Activated T-cell treated with anti-CD3 and anti-CD28 coated beads, Interleukin-2, amount 50 U/mL, for 48 hours (primary cell): ENCODE data around the gene DENND11.
A peak's percentile ranks its signal among the peaks of the same experiment; 100 is the strongest.
"Not testable (repeated sequence)": the region's sequence is repeated elsewhere in the genome, so short reads cannot be mapped to it uniquely, and the experiment has no call there.

Source experiments
- DNase-seq, 2 experiments: peaks; one replicate each; pipeline ENCODE4 v3.0.0-alpha.2; 2020

DENND11 gene

GRCh38 chr7:141706239-141707064 lies 4.5 kb upstream of the DENND11 start:
- no peak for DNase-seq

DNA sequence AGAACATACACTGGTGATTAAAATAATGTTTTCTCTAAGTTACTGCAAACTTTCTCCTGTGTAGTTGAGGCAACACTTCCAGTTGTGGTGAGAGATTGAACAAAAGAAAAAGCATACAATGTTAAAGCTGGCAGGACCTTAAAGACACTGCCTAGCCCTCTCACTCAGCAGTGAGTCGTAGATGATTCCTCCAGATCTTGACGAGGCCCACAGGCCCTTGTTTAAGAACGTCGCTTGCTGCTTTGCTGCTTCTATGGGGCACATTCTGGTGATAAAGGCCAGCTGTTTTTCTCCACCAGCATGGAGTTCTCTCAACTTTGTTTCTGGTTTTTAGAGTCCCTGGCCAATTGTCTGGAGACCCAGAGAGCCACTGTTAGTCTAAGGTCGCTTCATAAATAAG lies 2.8 kb upstream of the DENND11 start:
- no peak for DNase-seq

GRCh38 chr7:141704112-141704511 lies 2.1 kb upstream of the DENND11 start:
- DNase-seq: no peak

- DNase-seq: no peak
These were observed 926 bp upstream of the DENND11 start for GRCh38 chr7:141702892-141703291.

DNA sequence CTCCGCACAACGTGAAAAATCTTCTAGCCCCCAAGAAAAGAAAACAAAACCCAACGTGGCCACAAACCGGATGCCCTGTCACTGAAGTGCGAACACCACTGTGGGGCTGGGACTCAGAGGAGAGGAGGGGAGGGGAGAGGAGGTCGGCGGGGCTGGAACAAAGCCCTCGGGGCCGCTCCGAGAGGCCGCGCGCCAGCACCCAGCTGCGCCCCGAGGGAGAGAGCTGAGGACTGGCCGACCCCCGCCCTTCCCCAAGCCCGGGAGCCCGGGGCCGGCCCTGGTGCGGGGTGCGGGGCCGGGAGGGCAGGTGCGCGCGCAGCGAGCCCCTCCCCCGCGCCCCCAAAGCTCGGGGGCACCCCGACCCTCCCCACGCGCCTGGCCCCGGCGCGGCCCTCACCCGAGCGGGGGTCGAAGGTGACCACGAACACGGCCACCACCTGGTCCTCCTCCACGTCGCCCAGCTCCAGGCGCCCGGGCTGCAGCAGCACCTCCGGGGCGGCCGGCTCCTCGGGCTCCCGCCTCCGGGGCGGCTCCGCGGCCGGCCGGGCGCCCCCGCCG lies 398 bp downstream of the DENND11 start:
- peak; percentile 74 to 76 for DNase-seq

GRCh38 chr7:141700848-141701371 lies 1.1 kb downstream of the DENND11 start:
- DNase-seq: peak; percentile 26 to 40

DNA sequence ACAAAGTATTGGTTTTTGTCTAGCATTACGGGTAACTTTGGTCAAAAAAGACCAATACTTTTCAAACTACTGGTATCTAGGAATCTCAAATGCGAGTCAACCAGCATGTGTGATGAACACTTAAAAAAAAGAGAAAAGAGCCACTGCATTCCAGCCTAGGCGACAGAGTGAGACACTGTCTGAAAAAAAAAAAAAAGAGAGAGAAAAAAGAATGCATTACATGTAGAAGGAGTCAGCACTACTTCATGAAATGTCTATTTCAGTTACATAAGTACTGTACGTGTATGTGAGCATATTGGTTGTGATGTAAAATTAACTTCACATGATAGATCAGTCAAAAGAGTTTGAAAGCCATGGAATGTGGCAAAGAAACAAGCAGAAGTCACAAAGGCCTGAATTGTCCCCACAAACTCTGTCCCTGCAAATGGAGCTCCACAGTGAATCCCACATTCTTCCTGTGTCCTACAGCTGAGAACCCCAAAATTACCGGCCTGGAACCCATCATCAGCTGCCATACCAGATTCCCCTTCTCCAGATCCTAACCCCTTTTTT lies 1.6 kb downstream of the DENND11 start:
- no peak for DNase-seq

DNA sequence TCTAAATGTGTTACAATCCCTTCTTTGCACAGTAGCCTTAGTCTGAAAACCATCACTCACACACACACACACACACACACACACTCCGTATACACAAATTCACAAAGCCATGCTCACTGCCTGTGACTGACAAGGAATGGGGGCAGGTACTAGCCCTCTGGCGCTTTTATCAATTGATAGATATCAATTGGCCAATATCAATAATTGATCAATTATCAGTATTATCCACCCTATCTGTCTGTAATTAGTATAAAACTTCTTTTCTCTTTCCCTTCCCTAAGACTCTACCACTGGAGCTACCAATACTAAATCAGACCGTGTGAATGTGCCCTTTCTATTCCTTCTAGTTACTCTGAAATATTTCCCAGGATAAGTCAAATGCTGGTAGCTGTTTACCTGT lies 2.1 kb downstream of the DENND11 start:
- no peak for DNase-seq

- no peak for DNase-seq
These were observed 3.5 kb downstream of the DENND11 start for GRCh38 chr7:141698247-141699015.

GRCh38 chr7:141697211-141697871 lies 4.6 kb downstream of the DENND11 start:
- DNase-seq: no peak

GRCh38 chr7:141696348-141696747 lies 5.6 kb downstream of the DENND11 start:
- DNase-seq: no peak

DNA sequence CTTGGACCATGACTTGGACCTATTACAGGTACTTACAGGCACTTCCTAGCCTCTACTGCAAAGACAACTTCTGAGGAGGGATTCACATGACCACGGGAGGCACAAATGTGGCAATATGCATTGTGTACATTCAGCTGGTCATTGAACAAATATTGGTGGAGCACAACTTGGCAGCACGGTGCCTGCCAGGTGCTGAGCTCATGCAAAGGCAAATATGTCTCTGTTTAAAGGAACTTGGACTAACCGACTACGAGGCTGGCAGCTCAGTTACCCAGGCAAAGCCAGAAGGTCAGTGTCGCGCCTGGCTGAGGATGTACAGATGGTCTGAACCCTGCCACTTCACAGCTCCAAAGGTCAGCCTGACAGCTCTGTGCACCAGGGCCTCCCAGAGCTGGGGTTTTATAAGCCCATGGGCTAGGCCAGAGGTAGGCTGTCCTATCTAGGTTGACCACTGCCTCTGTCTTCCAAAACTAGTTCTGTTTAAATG lies 6.1 kb downstream of the DENND11 start:
- no peak for DNase-seq

DNA sequence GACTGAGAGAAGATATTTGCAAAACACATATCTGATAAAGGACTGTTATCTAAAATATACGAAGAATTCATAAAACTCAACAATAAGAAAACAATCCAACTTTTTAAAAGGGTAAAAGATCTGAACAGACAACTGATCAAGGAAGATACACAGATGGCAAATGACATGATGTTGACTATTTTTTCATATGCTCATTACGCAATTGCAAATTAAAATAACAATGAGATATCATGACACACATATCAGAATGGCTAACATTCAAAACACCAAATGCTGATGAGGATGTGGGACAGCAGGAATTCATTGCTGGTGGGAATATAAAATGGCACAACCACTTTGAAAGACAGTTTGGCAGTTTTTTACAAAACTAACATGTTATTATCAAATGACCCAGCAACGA lies 8.9 kb downstream of the DENND11 start:
- DNase-seq: no peak

- no peak for DNase-seq
These were observed 10.0 kb downstream of the DENND11 start for GRCh38 chr7:141691961-141692360.

DNA sequence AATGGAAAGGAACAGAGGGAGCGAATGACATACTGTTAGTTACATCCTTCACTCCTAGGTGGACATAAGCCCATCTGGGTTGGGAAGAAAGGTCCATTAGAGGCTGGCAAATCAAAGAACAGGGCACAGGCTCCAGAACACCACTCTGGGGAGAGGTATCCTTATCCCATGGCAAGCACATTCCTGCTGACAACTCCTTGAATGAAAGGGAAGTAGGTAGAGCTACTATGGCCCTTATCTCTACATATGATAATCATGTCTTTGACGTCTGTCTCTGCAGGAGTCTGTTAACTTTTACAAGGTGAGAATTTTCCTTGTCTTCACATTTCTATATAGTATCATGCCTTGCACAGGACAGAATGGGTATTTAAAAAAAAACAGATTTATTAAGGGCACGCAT lies 10.4 kb downstream of the DENND11 start:
- DNase-seq: no peak

DNA sequence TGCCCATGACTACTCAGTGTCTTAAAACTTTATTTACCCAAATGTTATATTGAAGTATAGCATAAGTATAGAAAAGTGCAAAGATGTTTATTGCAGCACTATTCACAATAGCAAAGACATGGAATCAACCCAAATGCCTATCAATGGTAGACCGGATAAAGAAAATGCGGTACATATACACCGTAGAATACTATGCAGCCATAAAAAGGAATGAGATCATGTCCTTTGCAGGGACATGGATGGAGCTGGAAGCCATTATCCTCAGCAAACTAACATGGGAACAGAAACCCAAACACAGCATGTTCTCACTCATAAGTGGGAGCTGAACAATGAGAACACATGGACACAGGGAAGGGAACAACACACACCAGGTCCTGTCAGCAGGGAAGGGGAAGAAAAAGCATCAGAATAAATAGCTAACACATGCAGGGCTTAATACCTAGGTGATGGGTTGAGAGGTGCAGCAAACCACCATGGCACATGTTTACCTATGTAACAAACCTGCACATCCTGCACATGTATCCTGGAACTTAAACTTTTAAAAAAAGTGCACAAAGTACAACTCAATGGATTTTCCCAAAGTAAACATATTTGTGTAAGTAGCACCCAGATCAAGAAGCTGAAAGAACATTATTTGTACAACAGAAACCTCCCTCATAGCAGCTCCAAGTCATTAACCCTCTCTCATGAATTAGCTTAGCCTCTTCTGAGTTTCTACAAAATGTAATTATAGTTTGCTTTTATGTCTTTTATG lies 12.7 kb downstream of the DENND11 start:
- not testable (repeated sequence) for DNase-seq

GRCh38 chr7:141688043-141688442 lies 13.9 kb downstream of the DENND11 start:
- no peak for DNase-seq

DNA sequence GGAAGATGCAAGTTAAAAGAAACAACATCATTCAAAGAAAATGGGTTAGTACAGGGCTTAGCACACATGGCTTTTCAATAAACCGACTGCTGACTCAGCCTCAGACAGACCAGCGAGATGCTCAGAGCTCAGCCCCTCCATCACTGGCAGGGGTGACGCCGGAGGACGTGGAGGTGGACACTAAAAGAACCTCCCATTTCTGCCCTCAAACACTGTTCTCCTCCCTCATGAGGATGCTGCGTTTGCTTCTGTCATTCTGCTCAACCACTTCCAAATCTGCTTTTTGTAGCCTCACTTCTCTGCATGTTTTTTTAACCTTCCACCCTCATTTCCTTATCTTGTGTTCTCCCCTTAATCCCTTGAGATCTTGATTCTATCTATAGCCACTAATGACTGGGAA lies 15.3 kb downstream of the DENND11 start:
- no peak for DNase-seq

GRCh38 chr7:141686074-141686473 lies 15.9 kb downstream of the DENND11 start:
- DNase-seq: no peak

DNA sequence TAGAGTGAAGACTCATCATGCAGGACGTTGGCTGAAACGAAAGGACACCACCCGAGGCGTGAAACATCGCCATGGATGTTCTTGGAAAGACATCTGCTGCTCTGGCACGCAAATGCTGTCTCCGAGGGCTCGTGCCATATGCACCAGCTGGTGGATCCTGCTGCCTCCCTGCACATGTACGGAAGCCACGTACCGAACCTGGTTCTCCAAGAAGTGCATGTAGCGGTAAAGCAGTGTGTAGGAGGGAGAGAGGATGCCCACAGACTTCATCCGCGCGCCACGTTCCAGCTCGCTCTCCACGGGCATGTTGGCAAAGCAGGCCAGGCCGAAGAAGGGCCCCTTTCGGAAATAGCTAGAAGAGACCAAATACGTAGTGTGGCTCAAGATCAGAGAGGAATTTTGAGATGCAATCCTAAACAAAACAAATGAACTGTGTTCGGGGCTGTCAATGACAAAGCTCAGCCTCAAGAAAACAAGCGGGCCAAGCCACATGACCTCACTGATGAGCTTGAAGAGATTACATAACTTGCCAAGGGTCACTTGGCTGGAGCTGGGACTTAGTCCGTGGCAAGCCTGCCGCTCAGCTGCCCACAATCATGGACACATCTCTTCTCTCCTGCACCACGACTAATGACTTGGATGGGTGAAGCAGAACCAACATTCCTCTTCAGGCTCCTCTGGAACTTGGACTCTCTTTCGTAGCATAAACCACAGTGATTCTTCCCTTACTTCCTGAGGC lies 16.5 kb downstream of the DENND11 start:
- no peak for DNase-seq

DNA sequence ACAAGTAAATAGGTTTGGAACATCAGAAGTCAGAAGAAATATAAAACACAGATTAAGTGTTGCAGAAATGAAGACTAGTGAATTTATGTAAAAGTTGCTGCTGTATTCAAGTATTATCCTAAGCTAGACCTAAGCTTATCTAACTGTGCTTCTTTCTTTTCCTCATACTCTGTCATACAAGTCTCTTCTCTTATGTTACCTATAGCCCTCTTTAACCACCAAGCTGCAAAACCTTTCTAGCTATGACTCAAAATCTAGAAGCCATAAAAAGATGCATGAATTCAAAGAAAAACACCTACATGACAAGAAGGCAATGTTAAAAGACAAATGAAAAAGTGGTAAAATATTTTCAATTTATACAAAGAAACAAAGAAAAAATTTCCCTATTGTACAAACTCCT lies 23.0 kb downstream of the DENND11 start:
- DNase-seq: no peak
